HG03280 (cell line): ENCODE measurements around the gene CLP1.
"Not testable (repeated sequence)": the region's sequence is repeated elsewhere in the genome, so short reads cannot be mapped to it uniquely, and the experiment has no call there.

Source experiments
- ATAC-seq: cut with Tn5 transposase; IDR thresholded peaks from one replicate; pipeline ENCODE4 v1.9.1; 2021; ENCODE audit warnings: mild to moderate bottlenecking, moderate library complexity; ENCODE audit not compliant: unreplicated experiment

The CLP1 gene

DNA sequence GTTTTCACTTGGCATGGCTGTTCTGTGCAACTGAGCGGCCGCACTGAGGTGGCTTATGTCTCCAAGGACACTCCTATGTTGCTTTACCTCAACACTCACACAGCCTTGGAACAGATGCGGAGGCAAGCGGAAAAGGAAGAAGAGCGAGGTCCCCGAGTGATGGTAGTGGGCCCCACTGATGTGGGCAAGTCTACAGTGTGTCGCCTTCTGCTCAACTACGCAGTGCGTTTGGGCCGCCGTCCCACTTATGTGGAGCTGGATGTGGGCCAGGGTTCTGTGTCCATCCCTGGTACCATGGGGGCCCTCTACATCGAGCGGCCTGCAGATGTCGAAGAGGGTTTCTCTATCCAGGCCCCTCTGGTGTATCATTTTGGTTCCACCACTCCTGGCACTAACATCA lies 2.1 kb downstream of the CLP1 start:
- no peak for ATAC-seq

- no peak for ATAC-seq
These were observed 5.3 kb downstream of the CLP1 start for GRCh38 chr11:57662893-57663292.

DNA sequence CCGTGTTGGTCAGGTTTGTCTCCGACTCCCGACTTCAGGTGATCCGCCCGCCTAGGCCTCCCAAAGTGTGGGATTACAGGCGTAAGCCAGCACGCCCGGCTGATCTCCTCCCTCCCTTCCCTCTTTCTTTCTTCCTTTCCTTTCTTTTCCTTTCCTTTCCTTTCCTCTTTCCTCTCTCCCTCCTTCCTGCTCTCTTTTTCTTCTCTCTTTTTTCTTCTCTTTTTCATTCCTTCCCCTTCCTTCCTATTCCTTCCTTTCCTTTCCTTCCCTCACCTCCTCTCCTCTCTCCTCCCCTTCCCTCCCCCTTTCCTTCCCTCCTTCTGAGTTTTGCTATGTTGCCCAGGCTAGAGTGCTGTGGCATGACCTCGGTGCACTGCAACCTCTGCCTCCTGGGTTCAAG lies 6.4 kb downstream of the CLP1 start:
- no peak for ATAC-seq

DNA sequence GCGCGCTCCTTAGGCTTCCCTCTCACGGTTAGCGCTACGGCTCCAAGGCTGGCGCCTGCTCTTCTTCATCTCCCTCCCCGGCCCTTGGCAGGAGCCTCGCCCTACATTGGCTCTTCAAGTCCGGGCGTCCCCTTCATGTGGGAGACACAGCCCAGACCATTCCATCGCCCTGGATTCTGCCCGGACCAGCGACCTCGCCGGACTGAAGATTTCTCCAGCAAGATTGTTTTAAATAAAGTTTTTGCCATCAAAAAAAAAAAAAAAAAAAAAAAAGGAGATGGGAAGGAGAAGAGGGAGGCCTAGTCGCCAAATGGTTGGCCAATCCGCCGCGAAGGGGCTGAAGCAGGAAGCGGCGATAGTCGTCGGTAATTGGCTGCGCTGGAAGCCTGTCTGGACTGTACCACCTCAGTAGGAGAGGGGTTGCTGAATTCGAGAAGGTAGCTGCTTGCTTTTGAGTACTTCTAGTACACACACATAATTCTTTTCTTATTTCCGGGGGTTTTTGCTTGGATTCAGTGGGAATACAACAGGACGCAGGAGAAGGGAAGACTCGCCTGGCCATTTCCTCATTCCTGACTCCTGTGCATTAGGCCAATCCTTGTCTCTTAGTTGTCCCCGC lies 9.7 kb downstream of the CLP1 start:
- peak; percentile 63 for ATAC-seq

DNA sequence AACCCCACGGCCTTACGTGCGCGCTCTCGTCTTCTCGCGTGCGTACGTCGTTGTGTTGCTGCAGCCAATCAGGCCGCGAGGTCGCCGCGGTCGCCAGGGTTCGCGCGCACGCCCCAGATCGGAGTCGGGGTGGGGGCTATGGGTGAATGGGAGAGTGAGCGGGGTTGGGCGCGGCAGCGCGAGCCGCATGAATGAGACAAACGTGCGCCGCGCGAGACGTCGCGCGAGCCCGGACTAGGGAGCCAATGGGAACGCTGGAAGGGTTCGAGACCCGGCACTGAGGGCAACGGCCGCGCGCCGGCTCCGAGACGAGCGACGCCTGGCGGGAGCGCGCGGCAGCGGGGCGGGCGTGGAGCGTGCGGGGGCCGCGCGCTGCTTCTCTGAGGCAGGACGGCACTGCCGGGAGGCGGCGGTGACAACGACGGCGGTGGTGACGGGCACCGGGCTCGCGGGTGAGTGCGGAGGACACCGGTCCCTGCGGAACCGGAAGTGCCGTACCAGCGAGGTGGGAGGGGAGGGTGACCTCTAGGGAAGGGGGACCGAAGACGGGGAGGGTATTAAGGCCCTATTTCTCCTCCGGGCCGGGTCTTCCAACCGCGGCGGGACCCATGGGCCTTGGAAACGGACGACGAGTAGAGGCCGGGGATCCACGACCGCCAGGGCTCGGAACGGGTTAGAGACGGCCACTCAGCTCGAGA lies 10.3 kb downstream of the CLP1 start, which contains the start of gene ZDHHC5:
Gene ZDHHC5 (plus strand): TSS at position 379 of the 698 bp plus-strand sequence. CDS start 4,977 bp downstream, outside the sequence.
- peak; percentile 86 for ATAC-seq

GRCh38 chr11:57668434-57668782 lies 10.8 kb downstream of the CLP1 start:
- ATAC-seq, result peak; percentile 7

- no peak for ATAC-seq
These were observed 16.7 kb downstream of the CLP1 start for GRCh38 chr11:57674251-57674650.

- ATAC-seq, result no peak
These were observed 17.8 kb downstream of the CLP1 start for GRCh38 chr11:57675176-57675941.

DNA sequence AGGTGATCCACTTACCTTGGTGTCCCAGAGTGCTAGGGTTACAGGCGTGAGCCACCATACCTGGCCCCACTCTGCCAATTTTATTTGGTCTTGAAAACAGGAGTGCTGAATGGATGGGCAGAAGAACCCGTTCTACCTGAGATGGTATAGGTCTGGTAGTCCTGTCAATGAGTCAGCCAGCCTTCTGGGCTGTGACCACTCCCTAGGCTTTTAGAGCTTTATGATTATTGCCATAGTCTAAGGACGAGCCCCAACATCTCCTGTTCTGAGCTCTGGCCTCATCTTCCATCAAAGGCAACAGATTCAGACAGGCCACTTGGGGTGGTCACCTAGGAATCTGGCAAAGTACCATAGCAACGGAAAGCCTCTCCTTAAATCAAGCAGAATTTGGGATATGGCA lies 21.8 kb downstream of the CLP1 start:
- ATAC-seq, result no peak

- ATAC-seq, result no peak
These were observed 23.0 kb downstream of the CLP1 start for GRCh38 chr11:57680552-57680874.

- ATAC-seq, result no peak
These were observed 23.6 kb downstream of the CLP1 start for GRCh38 chr11:57681168-57681567.

GRCh38 chr11:57690474-57690873 lies 32.9 kb downstream of the CLP1 start:
- not testable (repeated sequence) for ATAC-seq

- no peak for ATAC-seq
These were observed 41.3 kb downstream of the CLP1 start for GRCh38 chr11:57698843-57699365.

- no peak for ATAC-seq
These were observed 42.3 kb downstream of the CLP1 start for GRCh38 chr11:57699813-57700212.

GRCh38 chr11:57700425-57700824 lies 42.9 kb downstream of the CLP1 start:
- ATAC-seq, result no peak

DNA sequence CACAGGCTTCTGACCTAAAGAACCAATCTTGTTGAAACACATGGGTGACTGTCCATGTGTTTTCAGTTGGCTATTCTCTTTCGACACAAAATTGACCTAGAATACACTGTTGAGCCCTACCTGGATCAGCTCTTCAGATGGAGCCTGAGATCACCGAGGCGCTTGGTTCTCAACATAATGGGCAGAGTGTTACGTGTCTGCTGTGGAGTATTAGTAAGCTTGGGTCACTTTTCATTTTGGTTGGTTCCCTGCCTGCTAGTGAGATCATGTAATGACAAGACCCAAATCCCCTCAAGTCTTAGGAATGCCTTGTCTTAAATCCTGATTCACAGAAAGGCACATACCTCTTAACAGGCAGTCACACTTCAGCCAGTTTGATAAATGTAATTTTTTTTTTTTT lies 45.8 kb downstream of the CLP1 start:
- ATAC-seq, result no peak

DNA sequence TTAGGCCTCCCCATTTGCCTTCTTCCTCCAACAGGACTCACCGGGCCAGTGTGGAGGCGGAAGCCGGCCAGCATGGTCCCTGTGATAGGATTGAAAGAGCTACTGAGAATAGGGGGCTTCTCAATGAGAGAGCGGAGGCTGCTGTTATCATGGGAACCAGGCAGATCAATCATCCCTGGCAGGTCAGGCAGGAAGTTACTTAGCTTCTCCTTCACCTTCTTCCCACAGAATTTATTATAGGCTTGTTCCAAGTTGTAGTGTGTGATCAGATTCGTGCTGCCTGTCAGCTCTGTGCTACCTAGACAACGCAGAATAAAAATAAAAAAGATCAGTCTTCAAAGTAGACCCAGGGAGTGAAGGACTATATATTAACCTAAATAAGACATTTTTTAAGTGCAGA lies 47.4 kb downstream of the CLP1 start:
- no peak for ATAC-seq

GRCh38 chr11:57705432-57705831 lies 47.9 kb downstream of the CLP1 start:
- not testable (repeated sequence) for ATAC-seq

- ATAC-seq, result no peak
These were observed 52.3 kb downstream of the CLP1 start for GRCh38 chr11:57709802-57710367.
